HepG2 (cell line): Measurements from ENCODE around the gene PYY. TPM values are rescaled to one million over a fixed set of nuclear protein-coding genes. Genes with fewer than 3 reads are reported as not detected.
A peak's percentile ranks its signal among the peaks of the same experiment; 100 is the strongest.

ENCODE experiments used
- AHR ChIP-seq: IDR thresholded peaks from 2 replicates; pipeline ENCODE4 v1.6.1; 2018; ENCODE audit warnings: missing genetic modification reagents, missing compliant biosample characterization
- ATF3 ChIP-seq: sonication (generic); formaldehyde crosslinking; IDR thresholded peaks from 2 replicates; pipeline ENCODE4 v1.4.0; 2020; ENCODE audit warnings: missing genetic modification reagents
- BRF2 ChIP-seq: sonication (generic); formaldehyde crosslinking; IDR thresholded peaks from 2 replicates; pipeline ENCODE4 v1.8.1; 2022; ENCODE audit warnings: mild to moderate bottlenecking, missing genetic modification reagents
- CHD4 ChIP-seq: fragments of 200-600 bp; sonication (generic); IDR thresholded peaks from 2 replicates; pipeline ENCODE4 v1.7.0; 2017; ENCODE audit warnings: mild to moderate bottlenecking, low read length, borderline replicate concordance
- EED ChIP-seq: sonication (generic); formaldehyde crosslinking; IDR thresholded peaks from 2 replicates; pipeline ENCODE4 v1.5.0; 2020; ENCODE audit warnings: mild to moderate bottlenecking, missing genetic modification reagents
- HNF1A ChIP-seq, 2 experiments: sonication (generic) in 1 of 2; formaldehyde crosslinking in 1 of 2; IDR thresholded peaks; 2 replicates each; pipeline versions ENCODE4 v1.4.0 to v1.6.1; 2016 to 2020; ENCODE audit warnings: borderline replicate concordance in 1 of 2, low read depth in 1 of 2, mild to moderate bottlenecking in 1 of 2, missing genetic modification reagents in 1 of 2
- HNF1B ChIP-seq: sonication (generic); formaldehyde crosslinking; IDR thresholded peaks from 2 replicates; pipeline ENCODE4 v1.5.1; 2020; ENCODE audit warnings: mild to moderate bottlenecking, moderate library complexity, missing genetic modification reagents
- ISX ChIP-seq: sonication (generic); formaldehyde crosslinking; conservative IDR thresholded peaks from 2 replicates; pipeline ENCODE4 v1.5.0; 2020; ENCODE audit warnings: missing genetic modification reagents
- NONO ChIP-seq, 2 experiments: fragments of 450-650 bp in 1 of 2; sonication (generic) in 1 of 2; formaldehyde crosslinking in 1 of 2; IDR thresholded peaks in 1 of 2; conservative IDR thresholded peaks in 1 of 2; 2 replicates each; pipeline versions ENCODE4 v1.6.1 to v1.8.0; 2017 to 2022; ENCODE audit warnings: mild to moderate bottlenecking in 1 of 2, missing genetic modification reagents in 1 of 2, moderate library complexity in 1 of 2
- PLRG1 ChIP-seq: fragments of 450-650 bp; conservative IDR thresholded peaks from 2 replicates; pipeline ENCODE4 v1.6.1; 2016
- SCMH1 ChIP-seq: sonication (generic); formaldehyde crosslinking; IDR thresholded peaks from 2 replicates; pipeline ENCODE4 v1.9.0; 2021; ENCODE audit warnings: missing genetic modification reagents, mild to moderate bottlenecking, borderline replicate concordance
- SMAD1 ChIP-seq: sonication (generic); formaldehyde crosslinking; IDR thresholded peaks from 2 replicates; pipeline ENCODE4 v1.4.0; 2020; ENCODE audit warnings: missing genetic modification reagents, low read depth, mild to moderate bottlenecking, borderline replicate concordance
- SPEN ChIP-seq: sonication (generic); formaldehyde crosslinking; IDR thresholded peaks from 2 replicates; pipeline ENCODE4 v1.5.1; 2020; ENCODE audit warnings: low read depth, mild to moderate bottlenecking, missing genetic modification reagents
- THRA ChIP-seq: sonication (generic); formaldehyde crosslinking; IDR thresholded peaks from 2 replicates; pipeline ENCODE4 v1.4.0; 2020; ENCODE audit warnings: missing genetic modification reagents, borderline replicate concordance
- ZNF282 ChIP-seq: fragments of 450-650 bp; IDR thresholded peaks from 2 replicates; pipeline ENCODE4 v1.6.1; 2018; ENCODE audit not compliant: partially characterized antibody
- ZNF562 ChIP-seq: sonication (generic); formaldehyde crosslinking; IDR thresholded peaks from 2 replicates; pipeline ENCODE4 v1.8.0; 2022; ENCODE audit warnings: missing genetic modification reagents, borderline replicate concordance
- ZNF768 ChIP-seq: sonication (generic); formaldehyde crosslinking; IDR thresholded peaks from 2 replicates; pipeline ENCODE4 v1.4.0; 2020; ENCODE audit warnings: missing genetic modification reagents
- polyA plus RNA-seq, 8 experiments: library from polyadenylated mRNA; depleted of rRNA in 3 of 8; stranded (reverse) in 7 of 8; unstranded in 1 of 8; fragments of >200 nt; fragmentation: Illumina TruSeq in 4 of 8; extraction: Trizol in 4 of 8; gene quantifications; 2 replicates each; pipeline versions ENCODE4 v1.2.1 to v1.2.3, GENCODE V29; 2011 to 2016; ENCODE audit warnings: low read depth in 4 of 8, missing spikeins in 1 of 8, mixed read lengths in 1 of 8; ENCODE audit not compliant: insufficient read depth in 1 of 8
- total RNA-seq, 5 experiments: library from RNA; depleted of rRNA; stranded (reverse); fragments of >200 nt; fragmentation: Illumina TruSeq; extraction: Trizol; gene quantifications; 2 replicates each; pipeline ENCODE4 v1.2.3, GENCODE V29; 2016; ENCODE audit warnings: low read depth in 1 of 5

The PYY gene
- total and polyA plus RNA-seq, 2 of the 13 experiments (the other 11 are each of a cell fraction or from before 2014, with no cell fraction given) = 0.25 TPM; not detected in 1

GRCh38 chr17:43976963-43977837 lies 23.5 kb upstream of the PYY start (continued):
- no peak for TF ChIP-seq HNF1A (IDR thresholded peaks at IDR 0.05; ENCODE audit: low read depth)
- TF ChIP-seq HNF1A (CRISPR knock-in tag; IDR thresholded peaks at IDR 0.05; ENCODE audit: borderline replicate concordance) = no peak
- peak; percentile 64 for TF ChIP-seq HNF1B
- no peak for TF ChIP-seq ZNF282
- TF ChIP-seq SCMH1 = no peak
- TF ChIP-seq AHR = no peak
- TF ChIP-seq THRA (CRISPR knock-in tag) = no peak
- no peak for TF ChIP-seq CHD4
- no peak for TF ChIP-seq ISX (CRISPR knock-in tag)
- no peak for TF ChIP-seq PLRG1
- TF ChIP-seq SMAD1 (CRISPR knock-in tag) = no peak
- no peak for TF ChIP-seq NONO (IDR thresholded peaks at IDR 0.05)
- no peak for TF ChIP-seq NONO (CRISPR knock-in tag; conservative IDR thresholded peaks at IDR 0.05)
- no peak for TF ChIP-seq ATF3 (CRISPR knock-in tag)
- TF ChIP-seq SPEN (CRISPR knock-in tag) = peak; percentile 23; the same call in 1 of the 2 replicates
- TF ChIP-seq EED (CRISPR knock-in tag) = no peak
- TF ChIP-seq BRF2 = no peak
- no peak for TF ChIP-seq ZNF768 (CRISPR knock-in tag)
- no peak for TF ChIP-seq ZNF562 (CRISPR knock-in tag)
